ENCODE results near the gene KDM4C. TPM values are rescaled to one million over a fixed set of nuclear protein-coding genes. Genes with fewer than 3 reads are reported as not detected.
"Not testable (repeated sequence)": the region's sequence is repeated elsewhere in the genome, so short reads cannot be mapped to it uniquely, and the experiment has no call there.

The KDM4C gene
- total RNA-seq, 1 experiment from 2014 or later = 61.1 TPM

DNA sequence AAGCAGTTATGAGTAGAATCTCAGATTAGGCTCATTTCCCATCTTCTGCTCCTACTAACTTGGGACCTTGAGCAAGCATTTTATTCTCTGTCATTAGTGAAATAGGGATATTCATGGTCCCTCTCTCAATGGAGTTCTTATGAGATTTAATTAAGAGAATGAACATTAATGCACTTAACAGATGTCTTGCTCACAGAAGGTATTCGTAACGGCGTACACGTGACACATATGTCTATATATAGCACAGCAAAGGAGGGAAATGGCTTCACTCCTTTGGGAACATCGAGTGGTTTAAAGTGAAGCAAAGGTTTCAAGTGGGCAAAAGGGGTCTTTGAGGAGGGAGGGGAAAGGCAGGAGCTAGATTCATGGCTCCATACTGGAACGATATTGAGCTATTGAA lies 24.6 kb downstream of the KDM4C start:
- no peaks in the 10 kb centered on the region for H3K27me3 ChIP-seq (ENCODE audit: low read length)
- H3K4me3 ChIP-seq (ENCODE audit: low read length) = no peak overlapping the region
- H3K79me2 ChIP-seq (ENCODE audit: low read length) = peaks cover 99% of the 10 kb centered on the region
- H4K20me1 ChIP-seq (ENCODE audit: insufficient read depth, low read depth, low read length) = no peaks in the 10 kb centered on the region; the same call in 1 of the 2 replicates
- no peaks in the 10 kb centered on the region for H3K36me3 ChIP-seq (ENCODE audit: insufficient read depth, low read length)
- no peaks in the 10 kb centered on the region for H3K9me3 ChIP-seq (ENCODE audit: low read length)
- no peak overlapping the region for H3K27ac ChIP-seq (ENCODE audit: low read length)
- no peaks in the 10 kb centered on the region for H3K9me2 ChIP-seq (replicated peaks; ENCODE audit: insufficient read depth, low read length)
- DNase-seq = no peak
- H3K4me2 ChIP-seq (ENCODE audit: low read depth, low read length, poor library complexity, severe bottlenecking) = no peak overlapping the region
- H3K4me1 ChIP-seq (ENCODE audit: low read length) = peaks cover 39% of the 10 kb centered on the region
- no peak overlapping the region for H2AFZ ChIP-seq (ENCODE audit: low read length)
- H3K9ac ChIP-seq (ENCODE audit: low read length) = no peak overlapping the region

DNA sequence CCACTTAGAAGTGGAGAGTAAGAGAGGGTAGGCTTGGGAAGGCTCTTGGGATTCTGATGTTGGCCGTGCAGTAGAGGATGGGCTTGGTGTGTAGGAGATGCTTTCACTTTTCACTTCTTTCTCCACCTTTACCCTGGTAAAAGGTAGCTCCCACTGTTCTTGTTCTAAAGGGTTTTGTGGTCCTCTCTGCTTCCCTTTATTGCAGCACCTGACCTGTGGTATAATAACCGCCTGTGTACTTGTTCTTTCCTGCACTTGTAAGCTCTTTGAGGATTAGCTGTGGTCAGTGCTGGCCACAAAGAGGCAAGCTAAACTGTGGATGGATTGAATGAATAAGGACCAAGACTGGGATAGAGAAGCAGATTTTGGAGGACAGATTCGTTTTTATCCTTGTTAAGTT lies 25.2 kb downstream of the KDM4C start:
- no peak overlapping the region for H3K4me3 ChIP-seq (ENCODE audit: low read length)
- H2AFZ ChIP-seq (ENCODE audit: low read length) = no peak overlapping the region
- no peaks in the 10 kb centered on the region; the same call in 1 of the 2 replicates for H4K20me1 ChIP-seq (ENCODE audit: insufficient read depth, low read depth, low read length)

GRCh38 chr9:6783753-6784152 lies 26.0 kb downstream of the KDM4C start:
- H3K27ac ChIP-seq (ENCODE audit: low read length) = no peak overlapping the region
- no peaks in the 10 kb centered on the region for H3K9me2 ChIP-seq (replicated peaks; ENCODE audit: insufficient read depth, low read length)
- no peak for DNase-seq
- H4K20me1 ChIP-seq (ENCODE audit: insufficient read depth, low read depth, low read length) = no peaks in the 10 kb centered on the region; the same call in 1 of the 2 replicates
- H3K36me3 ChIP-seq (ENCODE audit: insufficient read depth, low read length) = no peaks in the 10 kb centered on the region
- H3K27me3 ChIP-seq (ENCODE audit: low read length) = no peaks in the 10 kb centered on the region
- no peak overlapping the region for H3K4me3 ChIP-seq (ENCODE audit: low read length)
- no peaks in the 10 kb centered on the region for H3K9me3 ChIP-seq (ENCODE audit: low read length)
- H2AFZ ChIP-seq (ENCODE audit: low read length) = no peak overlapping the region
- H3K4me1 ChIP-seq (ENCODE audit: low read length) = peaks cover 39% of the 10 kb centered on the region
- peaks cover 99% of the 10 kb centered on the region for H3K79me2 ChIP-seq (ENCODE audit: low read length)
- no peak overlapping the region for H3K9ac ChIP-seq (ENCODE audit: low read length)
- no peak overlapping the region for H3K4me2 ChIP-seq (ENCODE audit: low read depth, low read length, poor library complexity, severe bottlenecking)

More for the DNA sequence above, 25.2 kb downstream of the KDM4C start:
- no peak for DNase-seq
- no peaks in the 10 kb centered on the region for H3K9me2 ChIP-seq (replicated peaks; ENCODE audit: insufficient read depth, low read length)
- H3K27me3 ChIP-seq (ENCODE audit: low read length) = no peaks in the 10 kb centered on the region
- no peak overlapping the region for H3K27ac ChIP-seq (ENCODE audit: low read length)
- peaks cover 39% of the 10 kb centered on the region for H3K4me1 ChIP-seq (ENCODE audit: low read length)
- H3K9me3 ChIP-seq (ENCODE audit: low read length) = no peaks in the 10 kb centered on the region
- no peak overlapping the region for H3K4me2 ChIP-seq (ENCODE audit: low read depth, low read length, poor library complexity, severe bottlenecking)
- no peaks in the 10 kb centered on the region for H3K36me3 ChIP-seq (ENCODE audit: insufficient read depth, low read length)
- peaks cover 99% of the 10 kb centered on the region for H3K79me2 ChIP-seq (ENCODE audit: low read length)
- H3K9ac ChIP-seq (ENCODE audit: low read length) = no peak overlapping the region

DNA sequence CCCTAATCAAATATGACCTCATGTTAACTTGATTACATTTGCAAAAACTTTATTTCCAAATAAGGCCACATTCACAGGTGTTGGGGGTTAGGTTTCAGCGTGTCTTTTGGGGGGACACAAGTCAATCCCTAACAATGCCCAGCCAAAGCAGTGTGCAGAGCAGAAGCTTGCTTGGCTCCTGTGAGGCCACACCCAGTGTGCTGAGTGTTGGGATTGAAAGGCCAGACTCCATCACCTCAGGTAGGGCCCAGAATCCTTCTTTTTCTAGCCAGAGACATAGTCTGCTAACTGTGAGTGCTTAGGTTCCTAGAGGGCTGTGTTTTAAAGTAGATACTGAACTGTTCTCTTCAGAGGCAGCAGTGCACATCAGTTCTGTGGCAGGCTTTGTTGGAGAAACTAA lies 27.9 kb downstream of the KDM4C start:
- Histone ChIP-seq H3K9me2 (replicated peaks; ENCODE audit: insufficient read depth, low read length) (no peaks in the 10 kb centered on the region), H3K9ac (ENCODE audit: low read length) (no peak overlapping the region), H3K4me3 (ENCODE audit: low read length) (no peak overlapping the region), H3K27me3 (ENCODE audit: low read length) (no peaks in the 10 kb centered on the region), H3K4me2 (ENCODE audit: low read depth, low read length, poor library complexity, severe bottlenecking) (no peak overlapping the region), H3K9me3 (ENCODE audit: low read length) (no peaks in the 10 kb centered on the region), H3K27ac (ENCODE audit: low read length) (no peak overlapping the region), H2AFZ (ENCODE audit: low read length) (no peak overlapping the region), H3K4me1 (ENCODE audit: low read length) (peaks cover 30% of the 10 kb centered on the region), H3K79me2 (ENCODE audit: low read length) (peaks cover 97% of the 10 kb centered on the region), H3K36me3 (ENCODE audit: insufficient read depth, low read length) (no peaks in the 10 kb centered on the region), H4K20me1 (ENCODE audit: insufficient read depth, low read depth, low read length) (no peaks in the 10 kb centered on the region)
- no peak for DNase-seq

GRCh38 chr9:6787793-6788161 lies 30.0 kb downstream of the KDM4C start:
- Histone ChIP-seq H4K20me1 (ENCODE audit: insufficient read depth, low read depth, low read length) (no peaks in the 10 kb centered on the region), H3K4me3 (ENCODE audit: low read length) (no peak overlapping the region), H3K36me3 (ENCODE audit: insufficient read depth, low read length) (no peaks in the 10 kb centered on the region; the same call in 1 of the 2 replicates), H3K9me2 (replicated peaks; ENCODE audit: insufficient read depth, low read length) (no peaks in the 10 kb centered on the region), H3K79me2 (ENCODE audit: low read length) (peaks cover 93% of the 10 kb centered on the region), H2AFZ (ENCODE audit: low read length) (no peak overlapping the region), H3K27ac (ENCODE audit: low read length) (no peak overlapping the region), H3K9me3 (ENCODE audit: low read length) (no peaks in the 10 kb centered on the region), H3K4me2 (ENCODE audit: low read depth, low read length, poor library complexity, severe bottlenecking) (no peak overlapping the region), H3K27me3 (ENCODE audit: low read length) (no peaks in the 10 kb centered on the region), H3K4me1 (ENCODE audit: low read length) (peaks cover 27% of the 10 kb centered on the region), H3K9ac (ENCODE audit: low read length) (no peak overlapping the region)
- no peak for DNase-seq

- no peak overlapping the region for H3K9ac ChIP-seq (ENCODE audit: low read length)
- no peaks in the 10 kb centered on the region for H3K27me3 ChIP-seq (ENCODE audit: low read length)
- H3K4me3 ChIP-seq (ENCODE audit: low read length) = no peak overlapping the region
- H4K20me1 ChIP-seq (ENCODE audit: insufficient read depth, low read depth, low read length) = no peaks in the 10 kb centered on the region
- peaks cover 22% of the 10 kb centered on the region for H3K4me1 ChIP-seq (ENCODE audit: low read length)
- peaks cover 87% of the 10 kb centered on the region for H3K79me2 ChIP-seq (ENCODE audit: low read length)
- H3K27ac ChIP-seq (ENCODE audit: low read length) = no peak overlapping the region
- no peak overlapping the region for H2AFZ ChIP-seq (ENCODE audit: low read length)
- H3K36me3 ChIP-seq (ENCODE audit: insufficient read depth, low read length) = no peaks in the 10 kb centered on the region; the same call in 1 of the 2 replicates
- DNase-seq = no peak
- H3K9me3 ChIP-seq (ENCODE audit: low read length) = no peaks in the 10 kb centered on the region
- no peaks in the 10 kb centered on the region for H3K9me2 ChIP-seq (replicated peaks; ENCODE audit: insufficient read depth, low read length)
- H3K4me2 ChIP-seq (ENCODE audit: low read depth, low read length, poor library complexity, severe bottlenecking) = no peak overlapping the region
Measured at GRCh38 chr9:6788162-6789016, 30.6 kb downstream of the KDM4C start.

DNA sequence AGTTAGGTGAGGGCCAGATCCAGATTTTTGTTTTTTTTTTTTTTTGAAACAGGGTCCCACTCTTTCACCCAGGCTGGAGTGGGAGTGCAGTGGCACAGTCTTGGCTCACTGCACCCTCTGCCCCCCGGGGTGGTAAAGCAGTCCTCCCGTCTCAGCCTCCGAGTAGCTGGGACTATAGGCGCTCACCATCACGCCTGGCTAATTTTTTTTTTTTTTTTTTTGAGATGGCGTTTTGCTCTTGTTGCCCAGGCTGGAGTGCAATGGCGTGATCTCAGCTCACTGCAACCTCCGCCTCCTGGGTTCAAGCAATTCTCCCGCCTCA lies 31.2 kb downstream of the KDM4C start:
- H3K27me3 ChIP-seq (ENCODE audit: low read length); H2AFZ ChIP-seq (ENCODE audit: low read length); H3K9ac ChIP-seq (ENCODE audit: low read length); H3K4me2 ChIP-seq (ENCODE audit: low read depth, low read length, poor library complexity, severe bottlenecking); DNase-seq; H4K20me1 ChIP-seq (ENCODE audit: insufficient read depth, low read depth, low read length); H3K4me3 ChIP-seq (ENCODE audit: low read length); H3K9me3 ChIP-seq (ENCODE audit: low read length); H3K36me3 ChIP-seq (ENCODE audit: insufficient read depth, low read length); H3K9me2 ChIP-seq (replicated peaks; ENCODE audit: insufficient read depth, low read length); H3K27ac ChIP-seq (ENCODE audit: low read length): not testable (repeated sequence)
- peaks cover 19% of the 10 kb centered on the region for H3K4me1 ChIP-seq (ENCODE audit: low read length)
- H3K79me2 ChIP-seq (ENCODE audit: low read length) = peaks cover 83% of the 10 kb centered on the region

GRCh38 chr9:6790866-6791265 lies 33.1 kb downstream of the KDM4C start:
- H3K27ac ChIP-seq (ENCODE audit: low read length) = no peak overlapping the region
- peaks cover 6% of the 10 kb centered on the region for H3K36me3 ChIP-seq (ENCODE audit: insufficient read depth, low read length)
- no peak overlapping the region for H3K4me2 ChIP-seq (ENCODE audit: low read depth, low read length, poor library complexity, severe bottlenecking)
- H3K9me3 ChIP-seq (ENCODE audit: low read length) = no peaks in the 10 kb centered on the region
- H3K79me2 ChIP-seq (ENCODE audit: low read length) = peaks cover 80% of the 10 kb centered on the region
- peaks cover 7% of the 10 kb centered on the region for H3K4me1 ChIP-seq (ENCODE audit: low read length)
- H3K4me3 ChIP-seq (ENCODE audit: low read length) = no peak overlapping the region
- H3K9me2 ChIP-seq (replicated peaks; ENCODE audit: insufficient read depth, low read length) = no peaks in the 10 kb centered on the region
- H3K27me3 ChIP-seq (ENCODE audit: low read length) = no peaks in the 10 kb centered on the region
- no peak overlapping the region for H3K9ac ChIP-seq (ENCODE audit: low read length)
- no peaks in the 10 kb centered on the region for H4K20me1 ChIP-seq (ENCODE audit: insufficient read depth, low read depth, low read length)
- DNase-seq = no peak
- H2AFZ ChIP-seq (ENCODE audit: low read length) = no peak overlapping the region

Data from Karpas-422 (cell line).